Liver (tissue), 9 donors: ENCODE results near the gene HID1. TPM values are rescaled to one million over a fixed set of nuclear protein-coding genes. Genes with fewer than 3 reads are reported as not detected.
"Not testable (repeated sequence)": the region's sequence is repeated elsewhere in the genome, so short reads cannot be mapped to it uniquely, and the experiment has no call there.

Experiments used
- DNase-seq: peaks from one replicate; pipeline ENCODE4 v3.0.0-alpha.2; 2017; ENCODE audit warnings: low spot score
- H3K27ac ChIP-seq, 2 donors: one replicate each; pipeline ENCODE4 v1.7.0; 2013; ENCODE audit warnings: inconsistent platforms in 2 of 2, low read length in 2 of 2, control low read depth in 1 of 2, low read depth in 1 of 2, mild to moderate bottlenecking in 1 of 2
- H3K27me3 ChIP-seq, 4 donors: one replicate each; pipeline versions ENCODE4 v1.6.1 to v1.7.0; 2013; ENCODE audit warnings: low read length in 3 of 4, inconsistent platforms in 1 of 4, mild to moderate bottlenecking in 1 of 4, moderate library complexity in 1 of 4; ENCODE audit not compliant: control insufficient read depth in 4 of 4, insufficient read depth in 4 of 4
- H3K36me3 ChIP-seq, 4 donors: one replicate each; pipeline versions ENCODE4 v1.6.1 to v1.7.0; 2013; ENCODE audit warnings: low read length in 3 of 4, mild to moderate bottlenecking in 3 of 4, low read depth in 1 of 4, moderate library complexity in 1 of 4; ENCODE audit not compliant: control insufficient read depth in 4 of 4, insufficient read depth in 3 of 4
- H3K4me1 ChIP-seq, 4 donors: one replicate each; pipeline versions ENCODE4 v1.6.1 to v1.7.0; 2013; ENCODE audit warnings: low read length in 3 of 4, mild to moderate bottlenecking in 3 of 4, moderate library complexity in 1 of 4; ENCODE audit not compliant: control insufficient read depth in 4 of 4, insufficient read depth in 4 of 4
- H3K4me3 ChIP-seq, 3 donors: one replicate each; pipeline versions ENCODE4 v1.6.1 to v1.7.0; 2013; ENCODE audit warnings: low read length in 3 of 3, control low read depth in 1 of 3, low read depth in 1 of 3, mild to moderate bottlenecking in 1 of 3
- H3K9ac ChIP-seq, 2 donors: one replicate each; pipeline ENCODE4 v1.7.0; 2013; ENCODE audit warnings: low read length in 2 of 2, mild to moderate bottlenecking in 2 of 2, moderate library complexity in 2 of 2, control low read depth in 1 of 2, low read depth in 1 of 2
- H3K9me3 ChIP-seq, 4 donors: one replicate each; pipeline versions ENCODE4 v1.6.1 to v1.7.0; 2013; ENCODE audit warnings: low read length in 3 of 4; ENCODE audit not compliant: control insufficient read depth in 4 of 4
- FOXA1 ChIP-seq: IDR thresholded peaks from 2 replicates; pipeline ENCODE4 v1.6.1; 2016; ENCODE audit warnings: antibody characterized with exemption
- FOXA2 ChIP-seq: IDR thresholded peaks from 2 replicates; pipeline ENCODE4 v1.6.1; 2016; ENCODE audit warnings: antibody characterized with exemption
- GABPA ChIP-seq, 2 donors: IDR thresholded peaks in 1 of 2; conservative IDR thresholded peaks in 1 of 2; 2 replicates each; pipeline ENCODE4 v1.6.1; 2016; ENCODE audit warnings: antibody characterized with exemption in 2 of 2, mild to moderate bottlenecking in 1 of 2, moderate library complexity in 1 of 2
- HNF4G ChIP-seq: IDR thresholded peaks from 2 replicates; pipeline ENCODE4 v1.6.1; 2016; ENCODE audit warnings: antibody characterized with exemption
- JUND ChIP-seq, 2 donors: IDR thresholded peaks; 2 replicates each; pipeline ENCODE4 v1.6.1; 2016; ENCODE audit warnings: antibody characterized with exemption in 2 of 2
- MAX ChIP-seq: IDR thresholded peaks from 2 replicates; pipeline ENCODE4 v1.6.1; 2016; ENCODE audit warnings: antibody characterized with exemption
- NR2F2 ChIP-seq: IDR thresholded peaks from 2 replicates; pipeline ENCODE4 v1.6.1; 2016; ENCODE audit warnings: antibody characterized with exemption
- RAD21 ChIP-seq, 2 donors: IDR thresholded peaks; 2 replicates each; pipeline ENCODE4 v1.6.1; 2016; ENCODE audit warnings: antibody characterized with exemption in 2 of 2, mild to moderate bottlenecking in 2 of 2
- RXRA ChIP-seq, 2 donors: IDR thresholded peaks; 2 replicates each; pipeline ENCODE4 v1.6.1; 2017 to 2018; ENCODE audit warnings: antibody characterized with exemption in 2 of 2, mild to moderate bottlenecking in 1 of 2
- SP1 ChIP-seq: IDR thresholded peaks from 2 replicates; pipeline ENCODE4 v1.6.1; 2018; ENCODE audit warnings: antibody characterized with exemption, mild to moderate bottlenecking
- YY1 ChIP-seq: IDR thresholded peaks from 2 replicates; pipeline ENCODE4 v1.6.1; 2016; ENCODE audit warnings: antibody characterized with exemption, mild to moderate bottlenecking
- WGBS: extraction: QIAGEN DNeasy Blood & Tissue Kit; methylation state at CpG from one replicate; pipeline ENCODE4 v1.1.7; 2013; 5-methylcytosine and 5-hydroxymethylcytosine counted together
- polyA plus RNA-seq, 2 donors: library from polyadenylated mRNA; stranded (reverse) in 1 of 2; unstranded in 1 of 2; fragments of 200-250 nt in 1 of 2; fragments of >200 nt in 1 of 2; fragmentation: Nextera tagmentation in 1 of 2; extraction: Ambion mirVana in 1 of 2; gene quantifications; one replicate each; pipeline versions ENCODE4 v1.2.1 to v1.2.3, GENCODE V29; 2013 to 2015
- total RNA-seq, 2 donors: library from RNA; depleted of rRNA; stranded (reverse); fragments of >200 nt; gene quantifications; one replicate each; pipeline ENCODE4 v1.2.3, GENCODE V29; 2014
- TF ChIP-seq, protein P1 (sequence below): IDR thresholded peaks from 2 replicates; pipeline ENCODE4 v1.6.1; 2016; ENCODE audit warnings: antibody characterized with exemption
- TF ChIP-seq, protein P2 (sequence below): IDR thresholded peaks from 2 replicates; pipeline ENCODE4 v1.6.1; 2016; ENCODE audit warnings: antibody characterized with exemption, mild to moderate bottlenecking
- donor health status: healthy.
- donor health status: healthy.
- donor health status: healthy.
- donor health status: healthy.
- donor health status: healthy.

The HID1 gene
- total and polyA plus RNA-seq, 4 donors, result 2.7 to 6.2 (median 3.7) TPM

GRCh38 chr17:74982663-74983313 is 10.2 kb upstream of the HID1 start:
- 37% methylated on average over 14 of the region's 14 CpGs for WGBS
- DNase-seq, H3K27me3 ChIP-seq, H3K36me3 ChIP-seq, H3K9me3 ChIP-seq: not testable (repeated sequence)
- H3K27ac ChIP-seq, result peak overlapping the region; percentile 75 to 78
- H3K4me3 ChIP-seq, result peak overlapping the region in 2 of 3 donors; percentile 27 to 43
- peak overlapping the region in 1 of 2 donors; percentile 31 for H3K9ac ChIP-seq
- H3K4me1 ChIP-seq, result peaks cover 7 to 20% (median 13%) of the 10 kb centered on the region in 4 donors

- TF ChIP-seq, protein P1, sequence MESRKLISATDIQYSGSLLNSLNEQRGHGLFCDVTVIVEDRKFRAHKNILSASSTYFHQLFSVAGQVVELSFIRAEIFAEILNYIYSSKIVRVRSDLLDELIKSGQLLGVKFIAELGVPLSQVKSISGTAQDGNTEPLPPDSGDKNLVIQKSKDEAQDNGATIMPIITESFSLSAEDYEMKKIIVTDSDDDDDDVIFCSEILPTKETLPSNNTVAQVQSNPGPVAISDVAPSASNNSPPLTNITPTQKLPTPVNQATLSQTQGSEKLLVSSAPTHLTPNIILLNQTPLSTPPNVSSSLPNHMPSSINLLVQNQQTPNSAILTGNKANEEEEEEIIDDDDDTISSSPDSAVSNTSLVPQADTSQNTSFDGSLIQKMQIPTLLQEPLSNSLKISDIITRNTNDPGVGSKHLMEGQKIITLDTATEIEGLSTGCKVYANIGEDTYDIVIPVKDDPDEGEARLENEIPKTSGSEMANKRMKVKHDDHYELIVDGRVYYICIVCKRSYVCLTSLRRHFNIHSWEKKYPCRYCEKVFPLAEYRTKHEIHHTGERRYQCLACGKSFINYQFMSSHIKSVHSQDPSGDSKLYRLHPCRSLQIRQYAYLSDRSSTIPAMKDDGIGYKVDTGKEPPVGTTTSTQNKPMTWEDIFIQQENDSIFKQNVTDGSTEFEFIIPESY, result no peak
- TF ChIP-seq NR2F2 (peak; percentile 53), HNF4G (no peak), RXRA (IDR thresholded peaks at IDR 0.05) (peak; percentile 17 to 38), JUND (IDR thresholded peaks at IDR 0.05) (peak; percentile 23 to 52), MAX (no peak), GABPA (IDR thresholded peaks at IDR 0.05 in 1 of 2, conservative IDR thresholded peaks at IDR 0.05 in 1 of 2) (no peak), YY1 (no peak), FOXA2 (no peak), FOXA1 (no peak)
- H3K9ac ChIP-seq, result peak overlapping the region; percentile 31 to 42
- H3K4me1 ChIP-seq, result peaks cover 4 to 13% (median 8%) of the 10 kb centered on the region in 4 donors
- H3K36me3 ChIP-seq, result no peaks in the 10 kb centered on the region
- DNase-seq, result no peak
- H3K4me3 ChIP-seq, result peak overlapping the region; percentile 27 to 58 (median 43)
- H3K27me3 ChIP-seq, result peaks cover 0 to 3% (median under 1%) of the 10 kb centered on the region in 4 donors
- WGBS, result 3% methylated on average over 61 of the region's 61 CpGs
- H3K9me3 ChIP-seq, result no peaks in the 10 kb centered on the region
- peak overlapping the region; percentile 75 to 78 for H3K27ac ChIP-seq
These were observed 9.6 kb upstream of the HID1 start for GRCh38 chr17:74981979-74982662.

- H3K4me1 ChIP-seq, result peaks cover 4 to 12% (median 6%) of the 10 kb centered on the region in 4 donors
- peak overlapping the region in 1 of 2 donors; percentile 42 for H3K9ac ChIP-seq
- no peaks in the 10 kb centered on the region for H3K9me3 ChIP-seq
- H3K27me3 ChIP-seq, result peaks cover 0 to 3% (median under 1%) of the 10 kb centered on the region in 4 donors
- H3K27ac ChIP-seq, result peak overlapping the region; percentile 75 to 78
- 55% methylated on average over 16 of the region's 16 CpGs for WGBS
- H3K36me3 ChIP-seq, result no peaks in the 10 kb centered on the region
- TF ChIP-seq, protein P1, result no peak
- TF ChIP-seq, protein P2, sequence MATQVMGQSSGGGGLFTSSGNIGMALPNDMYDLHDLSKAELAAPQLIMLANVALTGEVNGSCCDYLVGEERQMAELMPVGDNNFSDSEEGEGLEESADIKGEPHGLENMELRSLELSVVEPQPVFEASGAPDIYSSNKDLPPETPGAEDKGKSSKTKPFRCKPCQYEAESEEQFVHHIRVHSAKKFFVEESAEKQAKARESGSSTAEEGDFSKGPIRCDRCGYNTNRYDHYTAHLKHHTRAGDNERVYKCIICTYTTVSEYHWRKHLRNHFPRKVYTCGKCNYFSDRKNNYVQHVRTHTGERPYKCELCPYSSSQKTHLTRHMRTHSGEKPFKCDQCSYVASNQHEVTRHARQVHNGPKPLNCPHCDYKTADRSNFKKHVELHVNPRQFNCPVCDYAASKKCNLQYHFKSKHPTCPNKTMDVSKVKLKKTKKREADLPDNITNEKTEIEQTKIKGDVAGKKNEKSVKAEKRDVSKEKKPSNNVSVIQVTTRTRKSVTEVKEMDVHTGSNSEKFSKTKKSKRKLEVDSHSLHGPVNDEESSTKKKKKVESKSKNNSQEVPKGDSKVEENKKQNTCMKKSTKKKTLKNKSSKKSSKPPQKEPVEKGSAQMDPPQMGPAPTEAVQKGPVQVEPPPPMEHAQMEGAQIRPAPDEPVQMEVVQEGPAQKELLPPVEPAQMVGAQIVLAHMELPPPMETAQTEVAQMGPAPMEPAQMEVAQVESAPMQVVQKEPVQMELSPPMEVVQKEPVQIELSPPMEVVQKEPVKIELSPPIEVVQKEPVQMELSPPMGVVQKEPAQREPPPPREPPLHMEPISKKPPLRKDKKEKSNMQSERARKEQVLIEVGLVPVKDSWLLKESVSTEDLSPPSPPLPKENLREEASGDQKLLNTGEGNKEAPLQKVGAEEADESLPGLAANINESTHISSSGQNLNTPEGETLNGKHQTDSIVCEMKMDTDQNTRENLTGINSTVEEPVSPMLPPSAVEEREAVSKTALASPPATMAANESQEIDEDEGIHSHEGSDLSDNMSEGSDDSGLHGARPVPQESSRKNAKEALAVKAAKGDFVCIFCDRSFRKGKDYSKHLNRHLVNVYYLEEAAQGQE, result no peak
- TF ChIP-seq HNF4G (no peak), YY1 (no peak), RAD21 (IDR thresholded peaks at IDR 0.05) (no peak), FOXA2 (no peak), SP1 (no peak), NR2F2 (no peak), RXRA (IDR thresholded peaks at IDR 0.05) (no peak)
- DNase-seq, result no peak
- peak overlapping the region in 2 of 3 donors; percentile 27 to 43 for H3K4me3 ChIP-seq
These were observed 8.9 kb upstream of the HID1 start for GRCh38 chr17:74981318-74981978.
